ENCODE results near the gene GLYATL1B. TPM values are rescaled to one million over a fixed set of nuclear protein-coding genes. Genes with fewer than 3 reads are reported as not detected.
A peak's percentile ranks its signal among the peaks of the same experiment; 100 is the strongest.
"Not testable (repeated sequence)": the region's sequence is repeated elsewhere in the genome, so short reads cannot be mapped to it uniquely, and the experiment has no call there.

Gene GLYATL1B
- total RNA-seq (not detected in 2 replicates), polyA plus RNA-seq (not detected in 2 replicates), polyA minus RNA-seq (not detected in 2 replicates)
- total RNA-seq (2013), result not detected

GRCh38 chr11:59086007-59086406 is at the start of gene GLYATL1B:
Gene GLYATL1B, plus strand, starts transcription at chr11:59086307. Its CDS starts 0 bp downstream, at chr11:59086307.
- H3K27me3 ChIP-seq (replicated peaks in 1 of 4; ENCODE audit: control extremely low read depth in 1 of 4, control insufficient read depth in 3 of 4, insufficient read depth in 4 of 4, low read length in 3 of 4); H3K4me3 Mint-ChIP-seq; DNase-seq; H2AFZ ChIP-seq (ENCODE audit: insufficient read depth, low read depth, low read length, poor library complexity, severe bottlenecking); H3K36me3 ChIP-seq (replicated peaks in 1 of 2; ENCODE audit: control extremely low read depth in 1 of 2, control insufficient read depth in 1 of 2, extremely low read depth in 1 of 2, insufficient read depth in 2 of 2, low read length in 1 of 2); ATAC-seq (ENCODE audit: low read depth); H3K27me3 Mint-ChIP-seq; POLR2A ChIA-PET; H3K9me3 ChIP-seq (ENCODE audit: control extremely low read depth in 1 of 3, control insufficient read depth in 2 of 3, insufficient read depth in 1 of 3, low read length in 2 of 3); intact Hi-C loops (cut with micrococcal nuclease); H3K4me2 ChIP-seq (replicated peaks; ENCODE audit: low read depth, low read length, poor library complexity, severe bottlenecking); H3K9me3 Mint-ChIP-seq (ENCODE audit: insufficient read depth); H4K20me1 ChIP-seq (ENCODE audit: control insufficient read depth, insufficient read depth, low read length, poor library complexity, severe bottlenecking); H3K9ac ChIP-seq (ENCODE audit: low read length); H3K79me2 ChIP-seq (ENCODE audit: control insufficient read depth, insufficient read depth, low read length); H3K4me3 ChIP-seq (ENCODE audit: control extremely low read depth in 1 of 5, extremely low read depth in 1 of 5, insufficient read depth in 1 of 5, low read depth in 2 of 5, low read length in 4 of 5): not testable (repeated sequence)
- Mint-ChIP-seq H3K27ac (peak within 1 kb of the TSS; percentile 65), H3K4me1 (peaks cover 45% of the 10 kb centered on the region)
- Histone ChIP-seq H3K4me1 (ENCODE audit: control insufficient read depth in 2 of 2, insufficient read depth in 2 of 2, low read length in 2 of 2) (peaks cover 29 to 33% of the 10 kb centered on the region in 2 donors), H3K27ac (ENCODE audit: low read length in 2 of 2) (peak within 1 kb of the TSS in 1 of 2 donors; percentile 73)
- CTCF ChIA-PET, result interaction anchor here (1.4 kb wide), 1 partner anchor 28 kb away, joined by 3 read pairs; no protein-coding TSS in a partner anchor
- WGBS (ENCODE audit: insufficient coverage), result no CpG with 5 or more reads among the region's 5 CpGs

- H3K36me3 ChIP-seq (replicated peaks in 1 of 2; ENCODE audit: control extremely low read depth in 1 of 2, control insufficient read depth in 1 of 2, extremely low read depth in 1 of 2, insufficient read depth in 2 of 2, low read length in 1 of 2); H3K4me1 ChIP-seq (ENCODE audit: control insufficient read depth in 2 of 2, insufficient read depth in 2 of 2, low read length in 2 of 2); CTCF ChIA-PET; POLR2A ChIA-PET; H3K27ac ChIP-seq (ENCODE audit: low read length in 2 of 2); intact Hi-C loops (cut with micrococcal nuclease); H3K9me3 Mint-ChIP-seq (ENCODE audit: insufficient read depth); H2AFZ ChIP-seq (ENCODE audit: insufficient read depth, low read depth, low read length, poor library complexity, severe bottlenecking); DNase-seq; H3K27ac Mint-ChIP-seq; H3K27me3 ChIP-seq (replicated peaks in 1 of 4; ENCODE audit: control extremely low read depth in 1 of 4, control insufficient read depth in 3 of 4, insufficient read depth in 4 of 4, low read length in 3 of 4); H3K9ac ChIP-seq (ENCODE audit: low read length); ATAC-seq (ENCODE audit: low read depth); H3K4me3 Mint-ChIP-seq; H3K4me3 ChIP-seq (ENCODE audit: control extremely low read depth in 1 of 5, extremely low read depth in 1 of 5, insufficient read depth in 1 of 5, low read depth in 2 of 5, low read length in 4 of 5); H3K4me1 Mint-ChIP-seq; H3K27me3 Mint-ChIP-seq; H4K20me1 ChIP-seq (ENCODE audit: control insufficient read depth, insufficient read depth, low read length, poor library complexity, severe bottlenecking); H3K79me2 ChIP-seq (ENCODE audit: control insufficient read depth, insufficient read depth, low read length); H3K9me3 ChIP-seq (ENCODE audit: control extremely low read depth in 1 of 3, control insufficient read depth in 2 of 3, insufficient read depth in 1 of 3, low read length in 2 of 3); H3K4me2 ChIP-seq (replicated peaks; ENCODE audit: low read depth, low read length, poor library complexity, severe bottlenecking): not testable (repeated sequence)
- whole genome bisulfite sequencing (ENCODE audit: insufficient coverage), result no CpG with 5 or more reads among the region's 2 CpGs
Measured at GRCh38 chr11:59036542-59036941, 49.6 kb upstream of the GLYATL1B start.

GRCh38 chr11:59037434-59037833 is 48.7 kb upstream of the GLYATL1B start:
- H3K9me3 Mint-ChIP-seq (ENCODE audit: insufficient read depth); H3K4me2 ChIP-seq (replicated peaks; ENCODE audit: low read depth, low read length, poor library complexity, severe bottlenecking); intact Hi-C loops (cut with micrococcal nuclease); DNase-seq; POLR2A ChIA-PET; CTCF ChIA-PET; H3K27ac ChIP-seq (ENCODE audit: low read length in 2 of 2); H3K79me2 ChIP-seq (ENCODE audit: control insufficient read depth, insufficient read depth, low read length); ATAC-seq (ENCODE audit: low read depth); H3K36me3 ChIP-seq (replicated peaks in 1 of 2; ENCODE audit: control extremely low read depth in 1 of 2, control insufficient read depth in 1 of 2, extremely low read depth in 1 of 2, insufficient read depth in 2 of 2, low read length in 1 of 2); H3K4me1 Mint-ChIP-seq; H3K9ac ChIP-seq (ENCODE audit: low read length); H3K27ac Mint-ChIP-seq; H3K9me3 ChIP-seq (ENCODE audit: control extremely low read depth in 1 of 3, control insufficient read depth in 2 of 3, insufficient read depth in 1 of 3, low read length in 2 of 3); H3K27me3 Mint-ChIP-seq; H3K4me3 Mint-ChIP-seq; H3K4me3 ChIP-seq (ENCODE audit: control extremely low read depth in 1 of 5, extremely low read depth in 1 of 5, insufficient read depth in 1 of 5, low read depth in 2 of 5, low read length in 4 of 5); H2AFZ ChIP-seq (ENCODE audit: insufficient read depth, low read depth, low read length, poor library complexity, severe bottlenecking); H3K27me3 ChIP-seq (replicated peaks in 1 of 4; ENCODE audit: control extremely low read depth in 1 of 4, control insufficient read depth in 3 of 4, insufficient read depth in 4 of 4, low read length in 3 of 4); H4K20me1 ChIP-seq (ENCODE audit: control insufficient read depth, insufficient read depth, low read length, poor library complexity, severe bottlenecking); H3K4me1 ChIP-seq (ENCODE audit: control insufficient read depth in 2 of 2, insufficient read depth in 2 of 2, low read length in 2 of 2): not testable (repeated sequence)
- WGBS (ENCODE audit: insufficient coverage), result no CpG with 5 or more reads among the region's 1 CpG

All from B cell (primary cell).